Measurements from ENCODE around the gene VPS4B. TPM values are rescaled to one million over a fixed set of nuclear protein-coding genes. Genes with fewer than 3 reads are reported as not detected.
"Not testable (repeated sequence)": the region's sequence is repeated elsewhere in the genome, so short reads cannot be mapped to it uniquely, and the experiment has no call there.

VPS4B gene
- total RNA-seq, 4 donors from 2014 or later = 25.7 to 32.1 (median 29.4) TPM

- 0% methylated on average over 11 of the region's 90 CpGs for WGBS
- DNase-seq (ENCODE audit: extremely low spot score) = peak; percentile 96
- Histone ChIP-seq H3K4me1 (peaks cover 11 to 35% (median 27%) of the 10 kb centered on the region in 4 donors), H3K27ac (replicated peaks in 1 of 4) (peak within 1 kb of the TSS; percentile 95 to 98 (median 98)), H3K36me3 (peaks cover 2 to 7% (median 5%) of the 10 kb centered on the region in 4 donors), H3K4me3 (peak within 1 kb of the TSS; percentile 85 to 97 (median 90)), H3K9me3 (no peaks in the 10 kb centered on the region), H3K27me3 (no peaks in the 10 kb centered on the region)
- TF ChIP-seq CTCF (IDR thresholded peaks at IDR 0.05) (no peak), POLR2AphosphoS5 (IDR thresholded peaks at IDR 0.05) (peak; percentile 77 to 90), POLR2A (IDR thresholded peaks at IDR 0.05; ENCODE audit: low read depth) (peak; percentile 54)
- intact Hi-C loops (cut with DNase I) = loop anchor here (5.0 kb wide), 1 partner anchor 55 kb away; the partner anchor contains the start of gene VPS4B
Observed at GRCh38 chr18:63367053-63367953, 55.0 kb downstream of the VPS4B start, which contains the start of gene KDSR. Gene KDSR (minus strand): TSS chr18:63367206. CDS start chr18:63367118, 88 bp downstream.

GRCh38 chr18:63366213-63367052 lies 55.8 kb downstream of the VPS4B start:
- H3K4me1 ChIP-seq = peaks cover 11 to 35% (median 27%) of the 10 kb centered on the region in 4 donors
- peaks cover 11 to 15% (median 13%) of the 10 kb centered on the region in 4 donors for H3K36me3 ChIP-seq
- peak overlapping the region; percentile 85 to 97 (median 90) for H3K4me3 ChIP-seq
- DNase-seq (ENCODE audit: extremely low spot score) = no peak
- no peak for TF ChIP-seq CTCF (IDR thresholded peaks at IDR 0.05)
- peak in 1 of 2 donors; percentile 16 for TF ChIP-seq POLR2AphosphoS5 (IDR thresholded peaks at IDR 0.05)
- peak; percentile 37 for TF ChIP-seq EP300 (IDR thresholded peaks at IDR 0.05)
- TF ChIP-seq POLR2A (IDR thresholded peaks at IDR 0.05; ENCODE audit: low read depth) = no peak
- H3K9me3 ChIP-seq = no peaks in the 10 kb centered on the region
- no peaks in the 10 kb centered on the region for H3K27me3 ChIP-seq
- H3K27ac ChIP-seq (replicated peaks in 1 of 4) = peak overlapping the region; percentile 95 to 98 (median 98)
- WGBS = 0% methylated on average over 22 of the region's 65 CpGs
- intact Hi-C loops (cut with DNase I) = loop anchor here (5.0 kb wide), 1 partner anchor 56 kb away; the partner anchor contains the start of gene VPS4B

DNA sequence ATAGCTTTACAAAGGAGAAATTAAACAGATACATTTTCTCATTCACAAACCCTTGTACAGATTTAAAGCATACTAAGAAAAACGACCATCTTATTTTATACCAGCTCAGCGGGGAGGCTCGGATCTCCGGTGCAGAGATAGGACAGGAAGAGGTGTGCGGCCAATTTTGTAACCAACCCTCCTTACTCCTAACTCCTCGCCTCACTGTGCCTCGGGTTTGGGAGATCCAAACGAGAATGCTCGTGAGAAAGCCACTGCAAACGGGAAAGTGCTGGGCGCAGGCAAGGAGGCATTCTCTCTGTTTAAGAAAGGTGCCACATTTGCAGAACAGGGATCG lies 56.4 kb downstream of the VPS4B start:
- intact Hi-C loops (cut with DNase I) = loop anchor here (5.0 kb wide), 1 partner anchor 56 kb away; the partner anchor contains the start of gene VPS4B
- Histone ChIP-seq H3K36me3 (peaks cover 15 to 21% (median 17%) of the 10 kb centered on the region in 4 donors), H3K27ac (replicated peaks in 1 of 4) (peak overlapping the region; percentile 95 to 98 (median 98)), H3K4me1 (peaks cover 11 to 35% (median 27%) of the 10 kb centered on the region in 4 donors), H3K9me3 (no peaks in the 10 kb centered on the region), H3K27me3 (no peaks in the 10 kb centered on the region), H3K4me3 (peak overlapping the region; percentile 85 to 97 (median 90))
- no peak for DNase-seq (ENCODE audit: extremely low spot score)
- TF ChIP-seq POLR2A (IDR thresholded peaks at IDR 0.05; ENCODE audit: low read depth) (no peak), EP300 (IDR thresholded peaks at IDR 0.05) (no peak), CTCF (IDR thresholded peaks at IDR 0.05) (no peak), POLR2AphosphoS5 (IDR thresholded peaks at IDR 0.05) (no peak)
- 1% methylated on average over 12 of the region's 12 CpGs for WGBS

GRCh38 chr18:63363951-63364350 lies 58.3 kb downstream of the VPS4B start:
- Histone ChIP-seq H3K27ac (replicated peaks in 1 of 4) (no peak overlapping the region), H3K4me1 (peaks cover 11 to 35% (median 27%) of the 10 kb centered on the region in 4 donors), H3K4me3 (no peak overlapping the region), H3K36me3 (peaks cover 21 to 40% (median 33%) of the 10 kb centered on the region in 4 donors), H3K27me3 (no peaks in the 10 kb centered on the region), H3K9me3 (no peaks in the 10 kb centered on the region)
- no peak for DNase-seq (ENCODE audit: extremely low spot score)
- 62% methylated on average over 2 of the region's 2 CpGs for WGBS
- intact Hi-C loops (cut with DNase I) = no loop called here
- TF ChIP-seq POLR2AphosphoS5 (IDR thresholded peaks at IDR 0.05) (no peak), POLR2A (IDR thresholded peaks at IDR 0.05; ENCODE audit: low read depth) (no peak), CTCF (IDR thresholded peaks at IDR 0.05) (no peak), EP300 (IDR thresholded peaks at IDR 0.05) (no peak)

DNA sequence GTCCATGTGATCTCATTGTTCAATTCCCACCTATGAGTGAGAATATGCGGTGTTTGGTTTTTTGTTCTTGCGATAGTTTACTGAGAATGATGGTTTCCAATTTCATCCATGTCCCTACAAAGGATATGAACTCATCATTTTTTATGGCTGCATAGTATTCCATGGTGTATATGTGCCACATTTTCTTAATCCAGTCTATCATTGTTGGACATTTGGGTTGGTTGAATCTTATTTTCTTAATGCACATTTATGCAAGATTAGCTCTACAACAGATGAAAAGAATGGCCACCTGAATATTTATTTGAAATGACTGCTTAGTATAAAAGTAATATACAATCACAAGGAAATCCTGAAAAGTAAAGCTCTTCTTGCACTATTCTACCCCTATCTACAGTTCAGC lies 58.9 kb downstream of the VPS4B start:
- H3K27ac ChIP-seq (replicated peaks in 1 of 4); intact Hi-C loops (cut with DNase I): not testable (repeated sequence)
- WGBS = 83% methylated on average over 1 of the region's 2 CpGs

More for the DNA sequence above, 58.9 kb downstream of the VPS4B start:
- H3K4me3 ChIP-seq; H3K27me3 ChIP-seq; H3K9me3 ChIP-seq; DNase-seq (ENCODE audit: extremely low spot score): not testable (repeated sequence)
- H3K36me3 ChIP-seq = peaks cover 26 to 45% (median 35%) of the 10 kb centered on the region in 4 donors
- H3K4me1 ChIP-seq = peaks cover 11 to 31% (median 27%) of the 10 kb centered on the region in 4 donors

Data from esophagus muscularis mucosa (tissue), 4 donors.